HepG2 (cell line): ENCODE data around the gene CAPS. TPM values are rescaled to one million over a fixed set of nuclear protein-coding genes. Genes with fewer than 3 reads are reported as not detected.
A peak's percentile ranks its signal among the peaks of the same experiment; 100 is the strongest.

ENCODE experiments used
- EP300 ChIP-seq, 3 experiments: sonication (generic) in 1 of 3; formaldehyde crosslinking in 1 of 3; IDR thresholded peaks; 2 replicates each; pipeline versions ENCODE4 v1.5.1 to v1.6.1; 2011 to 2020; ENCODE audit warnings: low read depth in 2 of 3, low read length in 2 of 3, borderline replicate concordance in 1 of 3, improper control_type of control experiment in 1 of 3, mild to moderate bottlenecking in 1 of 3, missing genetic modification reagents in 1 of 3, moderate library complexity in 1 of 3
- KAT8 ChIP-seq: IDR thresholded peaks from 2 replicates; pipeline ENCODE4 v1.6.1; 2016; ENCODE audit warnings: missing genetic modification reagents, missing compliant biosample characterization
- RBM22 ChIP-seq: fragments of 200-400 bp; formaldehyde crosslinking; optimal IDR thresholded peaks from 2 replicates; pipeline ENCODE3; 2017; ENCODE audit warnings: mild to moderate bottlenecking, low read length, moderate library complexity
- SATB2 ChIP-seq: sonication (generic); formaldehyde crosslinking; IDR thresholded peaks from 2 replicates; pipeline ENCODE4 v1.5.0; 2020; ENCODE audit warnings: missing genetic modification reagents
- SOX6 ChIP-seq, 2 experiments: fragments of 450-650 bp in 1 of 2; sonication (generic) in 1 of 2; formaldehyde crosslinking in 1 of 2; IDR thresholded peaks; 2 replicates each; pipeline versions ENCODE4 v1.4.0 to v1.6.1; 2017 to 2020; ENCODE audit warnings: antibody characterized with exemption in 1 of 2, mild to moderate bottlenecking in 1 of 2, missing genetic modification reagents in 1 of 2
- TMF1 ChIP-seq: sonication (generic); formaldehyde crosslinking; IDR thresholded peaks from 2 replicates; pipeline ENCODE4 v1.8.1; 2022; ENCODE audit warnings: low read depth, missing genetic modification reagents
- ZFP90 ChIP-seq: sonication (generic); formaldehyde crosslinking; IDR thresholded peaks from 2 replicates; pipeline ENCODE4 v1.8.0; 2022; ENCODE audit warnings: missing genetic modification reagents, mild to moderate bottlenecking, inconsistent platforms, borderline replicate concordance
- ZNF850 ChIP-seq: sonication (generic); formaldehyde crosslinking; conservative IDR thresholded peaks from 2 replicates; pipeline ENCODE4 v1.9.0; 2021; ENCODE audit warnings: mild to moderate bottlenecking, missing genetic modification reagents
- polyA plus RNA-seq, 8 experiments: library from polyadenylated mRNA; depleted of rRNA in 3 of 8; stranded (reverse) in 7 of 8; unstranded in 1 of 8; fragments of >200 nt; fragmentation: Illumina TruSeq in 4 of 8; extraction: Trizol in 4 of 8; gene quantifications; 2 replicates each; pipeline versions ENCODE4 v1.2.1 to v1.2.3, GENCODE V29; 2011 to 2016; ENCODE audit warnings: low read depth in 4 of 8, missing spikeins in 1 of 8, mixed read lengths in 1 of 8; ENCODE audit not compliant: insufficient read depth in 1 of 8
- total RNA-seq, 5 experiments: library from RNA; depleted of rRNA; stranded (reverse); fragments of >200 nt; fragmentation: Illumina TruSeq; extraction: Trizol; gene quantifications; 2 replicates each; pipeline ENCODE4 v1.2.3, GENCODE V29; 2016; ENCODE audit warnings: low read depth in 1 of 5
- TF ChIP-seq, protein P1 (sequence below): sonication (generic); formaldehyde crosslinking; IDR thresholded peaks from 2 replicates; pipeline ENCODE4 v1.8.0; 2022; ENCODE audit warnings: mild to moderate bottlenecking, missing genetic modification reagents; ENCODE audit not compliant: insufficient replicate concordance
- TF ChIP-seq, protein P2 (sequence below): sonication (generic); formaldehyde crosslinking; IDR thresholded peaks from 2 replicates; pipeline ENCODE4 v1.5.1; 2020; ENCODE audit warnings: mild to moderate bottlenecking, missing genetic modification reagents, moderate library complexity
- TF ChIP-seq, protein P3 (sequence below): sonication (generic); formaldehyde crosslinking; IDR thresholded peaks from 2 replicates; pipeline ENCODE4 v1.5.0; 2020; ENCODE audit warnings: mild to moderate bottlenecking, missing genetic modification reagents

The CAPS gene
- total and polyA plus RNA-seq, 2 of the 13 experiments (the other 11 are each of a cell fraction or from before 2014, with no cell fraction given), result 3.1 TPM

DNA sequence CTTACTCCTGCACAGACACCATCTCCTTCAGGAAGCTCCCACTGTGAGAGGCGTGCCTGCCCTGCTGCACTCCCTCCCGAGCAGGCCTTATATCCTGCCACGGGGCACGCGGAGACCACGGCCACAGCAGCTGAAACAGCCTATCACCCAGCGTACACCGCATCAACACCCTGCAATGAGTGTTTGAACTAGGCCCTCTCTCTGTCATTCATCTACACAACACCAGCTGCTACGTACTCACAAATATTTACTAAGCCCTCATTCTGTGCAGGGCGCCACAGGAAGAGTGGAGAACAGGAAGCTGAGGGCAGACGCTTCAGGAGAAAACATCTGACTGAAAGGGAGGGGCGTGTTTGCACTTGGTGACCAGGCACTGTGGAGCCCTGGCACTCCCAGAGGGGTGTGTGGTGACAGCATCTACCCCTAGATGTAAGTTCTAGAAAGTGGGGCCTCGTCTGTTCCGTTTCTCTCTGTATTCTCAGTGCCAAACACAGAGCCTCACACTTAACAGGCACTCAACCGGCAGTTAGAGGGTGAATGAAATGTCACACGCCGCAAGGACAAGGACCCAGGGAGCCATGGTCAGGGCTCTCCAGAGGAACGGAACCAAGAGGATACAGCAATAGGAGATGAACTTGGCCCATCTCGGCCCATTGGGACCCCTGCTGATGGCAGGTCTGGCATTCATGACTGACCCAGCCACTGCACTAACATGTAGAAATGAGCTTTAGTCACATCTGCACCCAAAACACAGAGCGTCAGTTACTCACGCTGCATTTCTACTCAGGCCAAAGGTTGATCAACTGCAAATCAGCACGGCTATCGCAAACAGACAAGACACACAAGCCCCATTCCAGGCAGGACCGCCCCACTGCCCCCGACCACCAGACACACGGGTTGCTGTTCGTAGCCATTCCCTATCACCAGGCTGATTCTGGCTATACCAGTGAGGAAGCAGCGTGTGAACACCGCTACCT is 48.2 kb downstream of the CAPS start (continued):
- TF ChIP-seq, protein P1, sequence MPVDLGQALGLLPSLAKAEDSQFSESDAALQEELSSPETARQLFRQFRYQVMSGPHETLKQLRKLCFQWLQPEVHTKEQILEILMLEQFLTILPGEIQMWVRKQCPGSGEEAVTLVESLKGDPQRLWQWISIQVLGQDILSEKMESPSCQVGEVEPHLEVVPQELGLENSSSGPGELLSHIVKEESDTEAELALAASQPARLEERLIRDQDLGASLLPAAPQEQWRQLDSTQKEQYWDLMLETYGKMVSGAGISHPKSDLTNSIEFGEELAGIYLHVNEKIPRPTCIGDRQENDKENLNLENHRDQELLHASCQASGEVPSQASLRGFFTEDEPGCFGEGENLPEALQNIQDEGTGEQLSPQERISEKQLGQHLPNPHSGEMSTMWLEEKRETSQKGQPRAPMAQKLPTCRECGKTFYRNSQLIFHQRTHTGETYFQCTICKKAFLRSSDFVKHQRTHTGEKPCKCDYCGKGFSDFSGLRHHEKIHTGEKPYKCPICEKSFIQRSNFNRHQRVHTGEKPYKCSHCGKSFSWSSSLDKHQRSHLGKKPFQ (CRISPR knock-in tag), result peak; percentile 91
- TF ChIP-seq SOX6 (IDR thresholded peaks at IDR 0.05) (no peak), SOX6 (CRISPR knock-in tag; IDR thresholded peaks at IDR 0.05) (peak; percentile 93), RBM22 (peak; percentile 60), EP300 (IDR thresholded peaks at IDR 0.05; ENCODE audit: low read depth in 2 of 2, low read length in 2 of 2) (peak; percentile 20 to 82; a peak in 3 of 4 replicates), EP300 (CRISPR knock-in tag; IDR thresholded peaks at IDR 0.05; ENCODE audit: borderline replicate concordance) (peak; percentile 86), ZFP90 (peak; percentile 53; the same call in 1 of the 2 replicates), SATB2 (CRISPR knock-in tag) (0 out of 2 replicates have a peak, but pooled peaks have one; percentile 36), TMF1 (peak; percentile 85), KAT8 (CRISPR knock-in tag) (peak; percentile 65; the same call in 1 of the 2 replicates), ZNF850 (CRISPR knock-in tag) (no peak)
- TF ChIP-seq, protein P2, sequence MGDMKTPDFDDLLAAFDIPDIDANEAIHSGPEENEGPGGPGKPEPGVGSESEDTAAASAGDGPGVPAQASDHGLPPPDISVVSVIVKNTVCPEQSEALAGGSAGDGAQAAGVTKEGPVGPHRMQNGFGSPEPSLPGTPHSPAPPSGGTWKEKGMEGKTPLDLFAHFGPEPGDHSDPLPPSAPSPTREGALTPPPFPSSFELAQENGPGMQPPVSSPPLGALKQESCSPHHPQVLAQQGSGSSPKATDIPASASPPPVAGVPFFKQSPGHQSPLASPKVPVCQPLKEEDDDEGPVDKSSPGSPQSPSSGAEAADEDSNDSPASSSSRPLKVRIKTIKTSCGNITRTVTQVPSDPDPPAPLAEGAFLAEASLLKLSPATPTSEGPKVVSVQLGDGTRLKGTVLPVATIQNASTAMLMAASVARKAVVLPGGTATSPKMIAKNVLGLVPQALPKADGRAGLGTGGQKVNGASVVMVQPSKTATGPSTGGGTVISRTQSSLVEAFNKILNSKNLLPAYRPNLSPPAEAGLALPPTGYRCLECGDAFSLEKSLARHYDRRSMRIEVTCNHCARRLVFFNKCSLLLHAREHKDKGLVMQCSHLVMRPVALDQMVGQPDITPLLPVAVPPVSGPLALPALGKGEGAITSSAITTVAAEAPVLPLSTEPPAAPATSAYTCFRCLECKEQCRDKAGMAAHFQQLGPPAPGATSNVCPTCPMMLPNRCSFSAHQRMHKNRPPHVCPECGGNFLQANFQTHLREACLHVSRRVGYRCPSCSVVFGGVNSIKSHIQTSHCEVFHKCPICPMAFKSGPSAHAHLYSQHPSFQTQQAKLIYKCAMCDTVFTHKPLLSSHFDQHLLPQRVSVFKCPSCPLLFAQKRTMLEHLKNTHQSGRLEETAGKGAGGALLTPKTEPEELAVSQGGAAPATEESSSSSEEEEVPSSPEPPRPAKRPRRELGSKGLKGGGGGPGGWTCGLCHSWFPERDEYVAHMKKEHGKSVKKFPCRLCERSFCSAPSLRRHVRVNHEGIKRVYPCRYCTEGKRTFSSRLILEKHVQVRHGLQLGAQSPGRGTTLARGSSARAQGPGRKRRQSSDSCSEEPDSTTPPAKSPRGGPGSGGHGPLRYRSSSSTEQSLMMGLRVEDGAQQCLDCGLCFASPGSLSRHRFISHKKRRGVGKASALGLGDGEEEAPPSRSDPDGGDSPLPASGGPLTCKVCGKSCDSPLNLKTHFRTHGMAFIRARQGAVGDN, result peak; percentile 97
- TF ChIP-seq, protein P3, sequence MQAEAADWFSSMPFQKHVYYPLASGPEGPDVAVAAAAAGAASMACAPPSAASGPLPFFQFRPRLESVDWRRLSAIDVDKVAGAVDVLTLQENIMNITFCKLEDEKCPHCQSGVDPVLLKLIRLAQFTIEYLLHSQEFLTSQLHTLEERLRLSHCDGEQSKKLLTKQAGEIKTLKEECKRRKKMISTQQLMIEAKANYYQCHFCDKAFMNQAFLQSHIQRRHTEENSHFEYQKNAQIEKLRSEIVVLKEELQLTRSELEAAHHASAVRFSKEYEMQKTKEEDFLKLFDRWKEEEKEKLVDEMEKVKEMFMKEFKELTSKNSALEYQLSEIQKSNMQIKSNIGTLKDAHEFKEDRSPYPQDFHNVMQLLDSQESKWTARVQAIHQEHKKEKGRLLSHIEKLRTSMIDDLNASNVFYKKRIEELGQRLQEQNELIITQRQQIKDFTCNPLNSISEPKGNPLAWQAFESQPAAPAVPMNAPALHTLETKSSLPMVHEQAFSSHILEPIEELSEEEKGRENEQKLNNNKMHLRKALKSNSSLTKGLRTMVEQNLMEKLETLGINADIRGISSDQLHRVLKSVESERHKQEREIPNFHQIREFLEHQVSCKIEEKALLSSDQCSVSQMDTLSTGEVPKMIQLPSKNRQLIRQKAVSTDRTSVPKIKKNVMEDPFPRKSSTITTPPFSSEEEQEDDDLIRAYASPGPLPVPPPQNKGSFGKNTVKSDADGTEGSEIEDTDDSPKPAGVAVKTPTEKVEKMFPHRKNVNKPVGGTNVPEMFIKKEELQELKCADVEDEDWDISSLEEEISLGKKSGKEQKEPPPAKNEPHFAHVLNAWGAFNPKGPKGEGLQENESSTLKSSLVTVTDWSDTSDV (CRISPR knock-in tag), result no peak
